Motor neuron (in vitro differentiated cells): ENCODE measurements around the gene UBASH3A. TPM values are rescaled to one million over a fixed set of nuclear protein-coding genes. Genes with fewer than 3 reads are reported as not detected.

Experiments
- ATAC-seq, 8 experiments: fragments of 200-7000 bp; cut with Tn5 transposase; replicated peaks in 6 of 8; 2 replicates each; pipeline ENCODE4 v1.8.0; 2021; ENCODE audit warnings: mild to moderate bottlenecking in 8 of 8, moderate library complexity in 8 of 8
- H3K27ac ChIP-seq, 2 donors: fragments of 250-450 bp; sonication (Bioruptor Pico); 2 replicates each; pipeline ENCODE4 v1.9.0; 2021; ENCODE audit warnings: antibody characterized with exemption in 2 of 2, mild to moderate bottlenecking in 2 of 2, moderate library complexity in 1 of 2
- H3K4me1 ChIP-seq, 2 donors: fragments of 250-450 bp; sonication (Bioruptor Pico); replicated peaks in 1 of 2; 2 replicates each; pipeline ENCODE4 v1.6.1; 2021; ENCODE audit warnings: antibody characterized with exemption in 2 of 2, mild to moderate bottlenecking in 2 of 2, moderate library complexity in 1 of 2
- H3K4me3 ChIP-seq, 5 donors: fragments of 250-450 bp; sonication (Bioruptor Pico); 2 replicates each; pipeline ENCODE4 v1.9.0; 2021; ENCODE audit warnings: antibody characterized with exemption in 5 of 5, mild to moderate bottlenecking in 5 of 5, moderate library complexity in 4 of 5
- WGBS, 10 experiments: fragments of 450-650 bp; shearing (Covaris generic); methylation state at CpG; one replicate each; pipeline ENCODE4 v1.0.0; 2022; 5-methylcytosine and 5-hydroxymethylcytosine counted together
- in situ Hi-C, 9 experiments: fragments of 400-800 bp; cut with MboI; loops; one replicate each; pipeline ENCODE4 v1.15.0; 2021; ENCODE audit warnings: low sequenced_read_pairs in 9 of 9, low pct_unique_long_range_greater_than_20kb in 2 of 9; ENCODE audit not compliant: unreplicated experiment in 9 of 9
- total RNA-seq, 8 experiments: library from RNA; unstranded; fragments of 300-600 nt; gene quantifications; 2 replicates each; pipeline versions ENCODE4 v1.2.3 to v1.2.4, GENCODE V29; 2022

UBASH3A gene
- total RNA-seq, 8 experiments from 2014 or later, result 0.25 to 0.66 (median 0.28) TPM; not detected in 5

GRCh38 chr21:42387164-42387563 lies 16.5 kb upstream of the UBASH3A start:
- in situ Hi-C loops, result no loop called here
- ATAC-seq, result peak in 5 of 8 experiments; percentile 33 to 86 (median 81)
- 0 to 67% (median 50%) methylated on average over 1 to 3 of the region's 3 CpGs; no CpG with 5 or more reads in 5 of the 10 experiments for WGBS, 10 experiments

GRCh38 chr21:42387843-42388340 lies 15.8 kb upstream of the UBASH3A start:
- in situ Hi-C loops, result no loop called here
- Histone ChIP-seq H3K4me1 (peaks cover 23 to 25% of the 10 kb centered on the region in 2 donors), H3K4me3 (no peak overlapping the region), H3K27ac (peak overlapping the region in 1 of 2 donors; percentile 21)
- no peak for ATAC-seq
- WGBS, 10 experiments, result 29 to 100% (median 94%) methylated on average over 1 to 6 of the region's 6 CpGs

More at GRCh38 chr21:42387164-42387563, 16.5 kb upstream of the UBASH3A start:
- peak overlapping the region in 1 of 2 donors; percentile 50 for H3K27ac ChIP-seq
- H3K4me3 ChIP-seq, result no peak overlapping the region
- peaks cover 23 to 25% of the 10 kb centered on the region in 2 donors for H3K4me1 ChIP-seq

GRCh38 chr21:42388740-42389448 lies 14.8 kb upstream of the UBASH3A start:
- Histone ChIP-seq H3K4me3 (no peak overlapping the region), H3K27ac (peak overlapping the region in 1 of 2 donors; percentile 4), H3K4me1 (peaks cover 23 to 25% of the 10 kb centered on the region in 2 donors)
- 40 to 83% (median 57%) methylated on average over 2 to 16 of the region's 20 CpGs; no CpG with 5 or more reads in 3 of the 10 experiments for WGBS, 10 experiments
- peak in 2 of 8 experiments; percentile 2 to 15 for ATAC-seq
- in situ Hi-C loops, result no loop called here

- WGBS, 10 experiments, result 12 to 44% (median 28%) methylated on average over 1 to 5 of the region's 6 CpGs; no CpG with 5 or more reads in 1 of the 10 experiments
- Histone ChIP-seq H3K4me3 (no peak overlapping the region), H3K27ac (no peak overlapping the region), H3K4me1 (peaks cover 23 to 25% of the 10 kb centered on the region in 2 donors)
- in situ Hi-C loops, result no loop called here
- ATAC-seq, result peak in 5 of 8 experiments; percentile 50 to 91 (median 54)
Observed at GRCh38 chr21:42389449-42389835, 14.3 kb upstream of the UBASH3A start.

GRCh38 chr21:42390193-42390592 lies 13.5 kb upstream of the UBASH3A start:
- no peak for ATAC-seq
- peaks cover 23 to 25% of the 10 kb centered on the region in 2 donors for H3K4me1 ChIP-seq
- no peak overlapping the region for H3K4me3 ChIP-seq
- no peak overlapping the region for H3K27ac ChIP-seq
- 0 to 90% (median 81%) methylated on average over 1 to 5 of the region's 5 CpGs; no CpG with 5 or more reads in 3 of the 10 experiments for WGBS, 10 experiments
- in situ Hi-C loops, result no loop called here

GRCh38 chr21:42390696-42391095 lies 13.0 kb upstream of the UBASH3A start:
- Histone ChIP-seq H3K4me3 (no peak overlapping the region), H3K27ac (no peak overlapping the region), H3K4me1 (peaks cover 23 to 25% of the 10 kb centered on the region in 2 donors)
- 0 to 100% (median 55%) methylated on average over 1 to 2 of the region's 2 CpGs; no CpG with 5 or more reads in 2 of the 10 experiments for WGBS, 10 experiments
- in situ Hi-C loops, result no loop called here
- ATAC-seq, result no peak

- Histone ChIP-seq H3K4me1 (peaks cover 23 to 25% of the 10 kb centered on the region in 2 donors), H3K27ac (no peak overlapping the region), H3K4me3 (no peak overlapping the region)
- ATAC-seq, result peak in 1 of 8 experiments; percentile 12
- in situ Hi-C loops, result no loop called here
- 0 to 100% (median 68%) methylated on average over 1 to 4 of the region's 5 CpGs; no CpG with 5 or more reads in 2 of the 10 experiments for WGBS, 10 experiments
Observed at GRCh38 chr21:42391297-42391696, 12.4 kb upstream of the UBASH3A start.

- no peak for ATAC-seq
- in situ Hi-C loops, result no loop called here
- no peak overlapping the region for H3K27ac ChIP-seq
- peaks cover 24 to 25% of the 10 kb centered on the region in 2 donors for H3K4me1 ChIP-seq
- 40 to 97% (median 83%) methylated on average over 1 to 16 of the region's 17 CpGs; no CpG with 5 or more reads in 1 of the 10 experiments for WGBS, 10 experiments
- no peak overlapping the region for H3K4me3 ChIP-seq
Observed at GRCh38 chr21:42392731-42393442, 10.8 kb upstream of the UBASH3A start.

GRCh38 chr21:42393443-42393950 lies 10.2 kb upstream of the UBASH3A start:
- H3K27ac ChIP-seq, result no peak overlapping the region
- no peak for ATAC-seq
- 0 to 92% (median 75%) methylated on average over 2 to 8 of the region's 8 CpGs; no CpG with 5 or more reads in 1 of the 10 experiments for WGBS, 10 experiments
- in situ Hi-C loops, result no loop called here
- H3K4me1 ChIP-seq, result peaks cover 22 to 25% of the 10 kb centered on the region in 2 donors
- no peak overlapping the region for H3K4me3 ChIP-seq

GRCh38 chr21:42395302-42395701 lies 8.4 kb upstream of the UBASH3A start:
- Histone ChIP-seq H3K4me1 (peaks cover 9 to 12% of the 10 kb centered on the region in 2 donors), H3K4me3 (no peak overlapping the region), H3K27ac (no peak overlapping the region)
- WGBS, 10 experiments, result 60 to 100% (median 85%) methylated on average over 2 to 11 of the region's 11 CpGs; no CpG with 5 or more reads in 1 of the 10 experiments
- no peak for ATAC-seq
- in situ Hi-C loops, result no loop called here

- no peak for ATAC-seq
- H3K4me3 ChIP-seq, result no peak within 1 kb of the TSS
- H3K27ac ChIP-seq, result peak within 1 kb of the TSS; percentile 39 to 50
- in situ Hi-C loops, result no loop called here
- 9 to 93% (median 82%) methylated on average over 2 to 14 of the region's 17 CpGs; no CpG with 5 or more reads in 1 of the 10 experiments for WGBS, 10 experiments
- H3K4me1 ChIP-seq, result peaks cover 9 to 12% of the 10 kb centered on the region in 2 donors
Observed at GRCh38 chr21:42395905-42396651, 7.6 kb upstream of the UBASH3A start, which contains the start of gene TMPRSS3. Gene TMPRSS3 (minus strand): TSS chr21:42396052. CDS start chr21:42395417, 635 bp downstream.
